OCI-LY1 (cell line): Measurements from ENCODE around the gene RAD51B.
A peak's percentile ranks its signal among the peaks of the same experiment; 100 is the strongest.

ENCODE experiments used
- H2AFZ ChIP-seq: fragments of 200-600 bp; sonication (generic), shearing (Covaris generic); 2 replicates; pipeline ENCODE4 v1.6.0; 2014; ENCODE audit warnings: antibody characterized with exemption, mild to moderate bottlenecking, low read length
- H3F3A ChIP-seq: fragments of 200-600 bp; sonication (generic), shearing (Covaris generic); 2 replicates; pipeline ENCODE4 v1.6.0; 2014; ENCODE audit warnings: mild to moderate bottlenecking, antibody characterized with exemption, low read length, moderate library complexity; ENCODE audit not compliant: insufficient read depth
- H3K27ac ChIP-seq: fragments of 200-600 bp; sonication (generic); 2 replicates; pipeline ENCODE4 v1.5.1; 2014; ENCODE audit warnings: low read length, mixed run types, mild to moderate bottlenecking, low read depth; ENCODE audit not compliant: poor library complexity, severe bottlenecking
- H3K27me3 ChIP-seq: fragments of 200-600 bp; sonication (generic); 2 replicates; pipeline ENCODE4 v1.6.0; 2014; ENCODE audit warnings: antibody characterized with exemption, mild to moderate bottlenecking, low read length, moderate library complexity; ENCODE audit not compliant: insufficient read depth
- H3K36me3 ChIP-seq: fragments of 200-600 bp; sonication (generic); 2 replicates; pipeline ENCODE4 v1.6.1; 2014; ENCODE audit warnings: mild to moderate bottlenecking, antibody characterized with exemption, low read length, moderate library complexity, mixed read lengths; ENCODE audit not compliant: insufficient read depth
- H3K4me1 ChIP-seq: fragments of 200-600 bp; sonication (generic); 2 replicates; pipeline ENCODE4 v1.5.1; 2014; ENCODE audit warnings: mild to moderate bottlenecking, low read length, moderate library complexity; ENCODE audit not compliant: insufficient read depth, severe bottlenecking
- H3K4me2 ChIP-seq: fragments of 200-600 bp; sonication (generic), shearing (Covaris generic); 2 replicates; pipeline ENCODE4 v1.6.1; 2014; ENCODE audit warnings: low read length
- H3K4me3 ChIP-seq: fragments of 200-600 bp; sonication (generic); 2 replicates; pipeline ENCODE4 v1.5.1; 2014; ENCODE audit warnings: low read length, low read depth, mild to moderate bottlenecking, mixed read lengths; ENCODE audit not compliant: poor library complexity, severe bottlenecking
- H3K79me2 ChIP-seq: fragments of 200-600 bp; shearing (Covaris generic); 2 replicates; pipeline ENCODE4 v1.6.1; 2016; ENCODE audit warnings: mixed run types, low read length, mixed read lengths; ENCODE audit not compliant: insufficient read depth
- H3K9ac ChIP-seq: fragments of 200-600 bp; sonication (generic), shearing (Covaris generic); 2 replicates; pipeline ENCODE4 v1.6.1; 2014; ENCODE audit warnings: mild to moderate bottlenecking, low read length, mixed read lengths
- H3K9me2 ChIP-seq: fragments of 200-600 bp; sonication (generic), shearing (Covaris generic); 2 replicates; pipeline ENCODE4 v1.6.1; 2014; ENCODE audit warnings: low read depth, mild to moderate bottlenecking, low read length, mixed read lengths
- H3K9me3 ChIP-seq: fragments of 200-600 bp; shearing (Covaris generic); 2 replicates; pipeline ENCODE4 v1.6.1; 2014; ENCODE audit warnings: low read length, mixed read lengths
- H4K20me1 ChIP-seq: fragments of 200-600 bp; sonication (generic), shearing (Covaris generic); 2 replicates; pipeline ENCODE4 v1.6.0; 2016; ENCODE audit warnings: mild to moderate bottlenecking, low read length; ENCODE audit not compliant: insufficient read depth
- EZH2 ChIP-seq: fragments of 200-600 bp; sonication (generic), shearing (Covaris generic); IDR thresholded peaks from 2 replicates; pipeline ENCODE4 v1.8.0; 2017; ENCODE audit warnings: borderline replicate concordance, mixed run types, mild to moderate bottlenecking, antibody characterized with exemption, low read length, moderate library complexity, mixed read lengths
- TF ChIP-seq, protein P1 (sequence below): fragments of 200-600 bp; sonication (generic), shearing (Covaris generic); IDR thresholded peaks from 2 replicates; pipeline ENCODE4 v1.5.1; 2017; ENCODE audit warnings: mild to moderate bottlenecking, antibody characterized with exemption, low read length, moderate library complexity, mixed read lengths

The RAD51B gene

DNA sequence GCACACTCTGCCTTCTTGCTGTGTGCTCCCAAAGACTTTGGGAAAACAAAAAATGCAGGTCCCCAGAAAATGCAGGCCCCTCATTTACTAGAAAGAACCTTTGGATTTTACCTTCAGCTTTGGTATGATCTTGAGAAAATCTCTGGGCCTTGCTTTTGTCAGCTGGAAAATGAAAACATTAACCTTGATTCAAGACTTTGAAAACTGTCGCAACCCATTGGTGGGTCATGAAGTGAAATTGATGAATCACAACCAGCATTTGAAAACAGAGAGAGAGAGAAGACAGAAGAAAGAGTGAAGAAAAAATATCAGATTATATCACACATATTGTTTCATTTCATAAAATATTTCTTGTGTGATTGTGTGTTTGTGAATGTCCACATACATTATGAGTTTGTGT lies 650.8 kb downstream of the RAD51B start:
- Histone ChIP-seq H3K27ac (no peak overlapping the region), H3K36me3 (no peaks in the 10 kb centered on the region), H3K27me3 (no peaks in the 10 kb centered on the region), H3K79me2 (no peaks in the 10 kb centered on the region), H3K9ac (no peak overlapping the region), H3K9me3 (no peaks in the 10 kb centered on the region), H3K9me2 (no peaks in the 10 kb centered on the region), H4K20me1 (no peaks in the 10 kb centered on the region), H2AFZ (no peak overlapping the region), H3K4me1 (peaks cover 25% of the 10 kb centered on the region), H3K4me3 (no peak overlapping the region), H3K4me2 (no peak overlapping the region), H3F3A (no peaks in the 10 kb centered on the region)
- TF ChIP-seq EZH2 = no peak
- TF ChIP-seq, protein P1, sequence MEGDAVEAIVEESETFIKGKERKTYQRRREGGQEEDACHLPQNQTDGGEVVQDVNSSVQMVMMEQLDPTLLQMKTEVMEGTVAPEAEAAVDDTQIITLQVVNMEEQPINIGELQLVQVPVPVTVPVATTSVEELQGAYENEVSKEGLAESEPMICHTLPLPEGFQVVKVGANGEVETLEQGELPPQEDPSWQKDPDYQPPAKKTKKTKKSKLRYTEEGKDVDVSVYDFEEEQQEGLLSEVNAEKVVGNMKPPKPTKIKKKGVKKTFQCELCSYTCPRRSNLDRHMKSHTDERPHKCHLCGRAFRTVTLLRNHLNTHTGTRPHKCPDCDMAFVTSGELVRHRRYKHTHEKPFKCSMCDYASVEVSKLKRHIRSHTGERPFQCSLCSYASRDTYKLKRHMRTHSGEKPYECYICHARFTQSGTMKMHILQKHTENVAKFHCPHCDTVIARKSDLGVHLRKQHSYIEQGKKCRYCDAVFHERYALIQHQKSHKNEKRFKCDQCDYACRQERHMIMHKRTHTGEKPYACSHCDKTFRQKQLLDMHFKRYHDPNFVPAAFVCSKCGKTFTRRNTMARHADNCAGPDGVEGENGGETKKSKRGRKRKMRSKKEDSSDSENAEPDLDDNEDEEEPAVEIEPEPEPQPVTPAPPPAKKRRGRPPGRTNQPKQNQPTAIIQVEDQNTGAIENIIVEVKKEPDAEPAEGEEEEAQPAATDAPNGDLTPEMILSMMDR = no peak

DNA sequence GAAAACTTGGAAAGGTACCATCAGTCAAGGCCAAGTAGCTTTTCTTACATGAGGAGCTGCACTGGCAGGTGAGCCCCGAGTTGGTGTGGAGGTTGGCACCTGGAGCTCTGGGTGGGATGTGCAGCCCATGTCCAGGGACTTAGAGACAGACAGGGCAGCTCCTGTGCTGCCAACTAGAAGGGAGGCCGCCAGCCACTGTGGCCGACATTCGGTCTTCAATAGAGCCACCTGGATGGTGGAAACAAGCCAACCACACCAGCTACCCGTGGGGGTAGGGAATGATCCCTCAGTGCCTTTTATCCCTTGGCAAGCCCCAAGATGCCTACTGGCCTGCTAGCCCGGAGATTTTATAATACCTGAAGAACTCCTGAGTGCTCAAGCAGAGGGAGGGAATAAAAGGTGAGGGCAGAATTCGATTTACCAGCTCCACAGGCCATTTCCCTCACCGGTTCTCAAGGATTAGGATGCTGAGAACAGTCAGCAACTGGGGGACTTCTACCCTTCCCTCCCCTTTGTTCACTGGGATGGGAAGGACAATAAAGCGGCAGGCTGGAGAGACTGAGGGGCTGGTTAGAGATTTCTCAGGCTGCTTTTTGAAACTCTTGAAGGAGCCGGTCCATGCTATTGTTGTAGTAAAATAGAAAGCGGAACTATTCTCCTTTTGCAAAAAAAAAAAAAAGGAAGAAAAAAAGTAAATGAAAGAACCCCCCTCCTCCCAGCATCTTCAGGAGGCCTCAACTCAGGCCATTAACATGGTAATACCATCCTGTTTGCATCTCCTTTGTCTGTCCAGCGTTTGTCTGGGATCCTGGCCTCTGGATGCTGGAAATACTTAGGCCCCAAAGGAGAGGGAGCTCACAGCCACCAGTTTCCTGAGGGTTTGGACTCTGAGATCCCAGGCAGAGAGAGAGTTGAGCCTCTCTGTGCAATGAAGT lies 651.7 kb downstream of the RAD51B start:
- Histone ChIP-seq H3K9me2 (no peaks in the 10 kb centered on the region), H3K9ac (peak overlapping the region; percentile 14; the same call in 1 of the 2 replicates), H3K4me1 (peaks cover 35% of the 10 kb centered on the region), H2AFZ (no peak overlapping the region), H3K4me3 (no peak overlapping the region), H3K27me3 (no peaks in the 10 kb centered on the region), H4K20me1 (no peaks in the 10 kb centered on the region), H3F3A (no peaks in the 10 kb centered on the region), H3K4me2 (peak overlapping the region; percentile 52), H3K9me3 (no peaks in the 10 kb centered on the region), H3K79me2 (no peaks in the 10 kb centered on the region), H3K27ac (peak overlapping the region; percentile 36), H3K36me3 (no peaks in the 10 kb centered on the region)
- no peak for TF ChIP-seq EZH2
- TF ChIP-seq, protein P1 = no peak

DNA sequence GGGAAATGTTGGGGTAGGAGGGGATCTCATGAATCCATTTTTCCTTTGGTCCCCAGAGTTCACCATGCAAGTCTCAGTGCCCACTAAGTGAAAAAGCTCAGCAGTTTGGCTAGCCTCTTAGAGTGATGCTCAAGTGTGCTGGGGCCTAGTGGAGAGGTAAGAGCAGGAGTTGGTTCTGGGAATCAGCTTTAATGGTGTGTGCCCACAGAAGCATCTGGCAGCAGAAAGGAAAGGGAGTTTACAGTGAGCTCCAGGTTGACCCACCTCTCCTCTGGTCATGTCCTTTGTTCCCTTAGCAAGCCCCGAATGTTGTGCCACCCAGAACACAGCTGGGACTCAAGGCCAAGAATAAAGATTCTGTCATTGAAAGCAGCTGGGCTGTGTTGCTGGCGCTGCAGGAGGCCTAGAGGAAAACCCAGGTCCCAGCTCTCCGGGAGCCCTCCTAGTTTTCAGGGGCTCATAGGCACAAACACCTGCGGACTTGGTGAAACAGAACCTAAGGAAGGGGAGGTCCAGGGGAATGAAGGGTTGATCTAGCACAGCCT lies 652.5 kb downstream of the RAD51B start:
- Histone ChIP-seq H3K4me1 (peaks cover 42% of the 10 kb centered on the region), H4K20me1 (no peaks in the 10 kb centered on the region), H3K9ac (peak overlapping the region; percentile 14; the same call in 1 of the 2 replicates), H3K9me3 (no peaks in the 10 kb centered on the region), H3K27ac (peak overlapping the region; percentile 36), H3K36me3 (no peaks in the 10 kb centered on the region), H3K79me2 (no peaks in the 10 kb centered on the region), H3F3A (no peaks in the 10 kb centered on the region), H2AFZ (no peak overlapping the region), H3K27me3 (no peaks in the 10 kb centered on the region), H3K4me2 (peak overlapping the region; percentile 52), H3K9me2 (no peaks in the 10 kb centered on the region), H3K4me3 (no peak overlapping the region)
- TF ChIP-seq, protein P1 = no peak
